HEK293 (cell line): ENCODE measurements around the gene LRRC8D.

Experiments used
- CTCF ChIA-PET: fragments of 350-600 bp; formaldehyde crosslinking; extraction: SDS; loops from one replicate; lab custom pipeline; 2021; ENCODE audit warnings: antibody characterized with exemption; lab: Yijun Ruan, JAX
- POLR2A ChIA-PET: fragments of 300-600 bp; formaldehyde crosslinking; extraction: SDS; loops from one replicate; lab custom pipeline; 2020; ENCODE audit warnings: antibody characterized with exemption, inconsistent platforms; lab: Yijun Ruan, JAX
- H3K27ac ChIP-seq: fragments of 200-500 bp; sonication (Bioruptor generic); 2 replicates; pipeline ENCODE4 v1.5.1; 2014; ENCODE audit warnings: low read depth, low read length, control low read depth, inconsistent platforms; ENCODE audit errors: extremely low read depth
- H3K36me3 ChIP-seq, 2 experiments: fragments of 200-500 bp in 1 of 2; sonication (Bioruptor generic) in 1 of 2; 1 replicate in 1 of 2; 2 replicates in 1 of 2; pipeline ENCODE4 v1.5.1; 2014 to 2017; ENCODE audit warnings: inconsistent platforms in 2 of 2, low read length in 2 of 2; ENCODE audit not compliant: control insufficient read depth in 2 of 2, insufficient read depth in 1 of 2
- H3K4me1 ChIP-seq: fragments of 200-500 bp; sonication (Bioruptor generic); 2 replicates; pipeline ENCODE4 v1.5.1; 2014; ENCODE audit warnings: mild to moderate bottlenecking, low read length, inconsistent platforms; ENCODE audit not compliant: control insufficient read depth, insufficient read depth
- H3K4me3 ChIP-seq: 2 replicates; pipeline ENCODE4 v1.5.1; 2011; ENCODE audit warnings: low read depth, mild to moderate bottlenecking, control low read depth, low read length, moderate library complexity
- H3K9me3 ChIP-seq: fragments of 200-500 bp; sonication (Bioruptor generic); 2 replicates; pipeline ENCODE4 v1.5.1; 2014; ENCODE audit warnings: low read depth, low read length, inconsistent platforms; ENCODE audit not compliant: control insufficient read depth, insufficient read depth
- HOXC10 ChIP-seq: sonication (generic); formaldehyde crosslinking; IDR thresholded peaks from 2 replicates; pipeline ENCODE4 v1.8.1; 2023; ENCODE audit warnings: mild to moderate bottlenecking, missing genetic modification reagents
- INSM2 ChIP-seq: fragments of 450-650 bp; formaldehyde crosslinking; IDR thresholded peaks from 2 replicates; pipeline ENCODE4 v1.5.1; 2016; ENCODE audit warnings: missing biosample characterization, missing genetic modification characterization
- KLF8 ChIP-seq: fragments of 450-650 bp; formaldehyde crosslinking; IDR thresholded peaks from 2 replicates; pipeline ENCODE4 v1.5.1; 2016; ENCODE audit warnings: missing biosample characterization, missing genetic modification characterization
- RBAK ChIP-seq: fragments of 450-650 bp; formaldehyde crosslinking; IDR thresholded peaks from 2 replicates; pipeline ENCODE4 v1.5.1; 2016; ENCODE audit warnings: missing biosample characterization, missing genetic modification characterization
- REST ChIP-seq: fragments of 450-650 bp; formaldehyde crosslinking; IDR thresholded peaks from 2 replicates; pipeline ENCODE4 v1.5.1; 2016; ENCODE audit warnings: missing biosample characterization, missing genetic modification characterization
- SCRT1 ChIP-seq: fragments of 450-650 bp; formaldehyde crosslinking; IDR thresholded peaks from 2 replicates; pipeline ENCODE4 v1.5.1; 2016; ENCODE audit warnings: missing biosample characterization, missing genetic modification characterization, borderline replicate concordance
- SP7 ChIP-seq: fragments of 450-650 bp; formaldehyde crosslinking; IDR thresholded peaks from 2 replicates; pipeline ENCODE4 v1.5.1; 2016; ENCODE audit warnings: missing biosample characterization, missing genetic modification characterization
- YY2 ChIP-seq: fragments of 450-650 bp; formaldehyde crosslinking; IDR thresholded peaks from 2 replicates; pipeline ENCODE4 v1.5.1; 2016; ENCODE audit warnings: missing biosample characterization, missing genetic modification characterization
- ZBTB48 ChIP-seq: fragments of 450-650 bp; formaldehyde crosslinking; IDR thresholded peaks from 2 replicates; pipeline ENCODE4 v1.5.1; 2016; ENCODE audit warnings: missing biosample characterization, missing genetic modification characterization
- ZBTB49 ChIP-seq: fragments of 450-650 bp; formaldehyde crosslinking; IDR thresholded peaks from 2 replicates; pipeline ENCODE4 v1.5.1; 2016; ENCODE audit warnings: missing biosample characterization, missing genetic modification characterization, low read depth
- ZBTB8A ChIP-seq: fragments of 450-650 bp; formaldehyde crosslinking; IDR thresholded peaks from 2 replicates; pipeline ENCODE4 v1.5.1; 2016; ENCODE audit warnings: missing biosample characterization, missing genetic modification characterization
- ZNF24 ChIP-seq: fragments of 450-650 bp; formaldehyde crosslinking; IDR thresholded peaks from 2 replicates; pipeline ENCODE4 v1.5.1; 2016; ENCODE audit warnings: missing biosample characterization, missing genetic modification characterization
- ZNF404 ChIP-seq: fragments of 450-650 bp; formaldehyde crosslinking; IDR thresholded peaks from 2 replicates; pipeline ENCODE4 v1.5.1; 2017; ENCODE audit warnings: missing biosample characterization, missing genetic modification characterization
- ZNF416 ChIP-seq: fragments of 450-650 bp; formaldehyde crosslinking; IDR thresholded peaks from 2 replicates; pipeline ENCODE4 v1.5.1; 2016; ENCODE audit warnings: missing biosample characterization, missing genetic modification characterization
- ZNF473 ChIP-seq: fragments of 450-650 bp; formaldehyde crosslinking; IDR thresholded peaks from 2 replicates; pipeline ENCODE4 v1.5.1; 2017; ENCODE audit warnings: missing biosample characterization, missing genetic modification characterization
- ZNF510 ChIP-seq: fragments of 450-650 bp; formaldehyde crosslinking; IDR thresholded peaks from 2 replicates; pipeline ENCODE4 v1.5.1; 2018; ENCODE audit warnings: mild to moderate bottlenecking, missing genetic modification characterization, missing biosample characterization; ENCODE audit not compliant: insufficient replicate concordance
- ZNF555 ChIP-seq: fragments of 450-650 bp; formaldehyde crosslinking; conservative IDR thresholded peaks from 2 replicates; pipeline ENCODE4 v1.5.1; 2017; ENCODE audit warnings: missing biosample characterization, mild to moderate bottlenecking, missing genetic modification characterization, inconsistent platforms
- ZNF621 ChIP-seq: fragments of 450-650 bp; formaldehyde crosslinking; IDR thresholded peaks from 2 replicates; pipeline ENCODE4 v1.5.1; 2017; ENCODE audit warnings: missing biosample characterization, missing genetic modification characterization
- ZNF639 ChIP-seq: fragments of 450-650 bp; formaldehyde crosslinking; IDR thresholded peaks from 2 replicates; pipeline ENCODE4 v1.5.1; 2016; ENCODE audit warnings: missing biosample characterization, missing genetic modification characterization
- ZNF677 ChIP-seq: fragments of 450-650 bp; IDR thresholded peaks from 2 replicates; pipeline ENCODE4 v1.5.0; 2018; ENCODE audit warnings: missing biosample characterization, mild to moderate bottlenecking, missing genetic modification characterization, moderate library complexity
- ZNF768 ChIP-seq: fragments of 450-650 bp; formaldehyde crosslinking; IDR thresholded peaks from 2 replicates; pipeline ENCODE4 v1.5.1; 2018; ENCODE audit warnings: missing biosample characterization, mild to moderate bottlenecking, missing genetic modification characterization
- ZNF791 ChIP-seq: fragments of 450-650 bp; formaldehyde crosslinking; IDR thresholded peaks from 2 replicates; pipeline ENCODE4 v1.5.1; 2016; ENCODE audit warnings: missing biosample characterization, missing genetic modification characterization
- ZSCAN23 ChIP-seq: fragments of 450-650 bp; formaldehyde crosslinking; IDR thresholded peaks from 2 replicates; pipeline ENCODE4 v1.5.1; 2016; ENCODE audit warnings: missing biosample characterization, missing genetic modification characterization

Gene LRRC8D

GRCh38 chr1:89904219-89904980, 83.6 kb downstream of the LRRC8D start:
- Histone ChIP-seq H3K27ac (no peak overlapping the region), H3K4me3 (no peak overlapping the region), H3K9me3 (no peaks in the 10 kb centered on the region), H3K36me3 (no peaks in the 10 kb centered on the region), H3K4me1 (no peaks in the 10 kb centered on the region; the same call in 1 of the 2 replicates)
- ChIA-PET CTCF (interaction anchor here (0.6 kb wide), 1 partner anchor 77 kb away, joined by 3 read pairs; no protein-coding TSS in a partner anchor), POLR2A (no interaction called here)
- TF ChIP-seq REST (tag by site-specific recombination): no peak
- TF ChIP-seq SP7 (tag by site-specific recombination): no peak
- no peak for TF ChIP-seq KLF8 (tag by site-specific recombination)
- TF ChIP-seq ZBTB8A (tag by site-specific recombination): no peak
- no peak for TF ChIP-seq ZNF621 (tag by site-specific recombination)
- TF ChIP-seq ZNF473 (tag by site-specific recombination): no peak
- no peak for TF ChIP-seq ZNF416 (tag by site-specific recombination)
- no peak for TF ChIP-seq INSM2 (tag by site-specific recombination)
- no peak for TF ChIP-seq HOXC10 (CRISPR knock-in tag)
- no peak for TF ChIP-seq ZNF24
- TF ChIP-seq ZBTB48: no peak
- TF ChIP-seq ZBTB49 (tag by site-specific recombination): no peak
- TF ChIP-seq ZNF404 (tag by site-specific recombination): no peak
- TF ChIP-seq ZNF677: no peak
- no peak for TF ChIP-seq RBAK (tag by site-specific recombination)
- TF ChIP-seq ZNF768 (tag by site-specific recombination): no peak

- no peak overlapping the region for H3K27ac ChIP-seq
- no peaks in the 10 kb centered on the region for H3K36me3 ChIP-seq
- H3K4me3 ChIP-seq: no peak overlapping the region
- POLR2A ChIA-PET: no interaction called here
- H3K9me3 ChIP-seq: no peaks in the 10 kb centered on the region
- CTCF ChIA-PET: interaction anchor here (0.5 to 1.4 kb wide), 2 partner anchors 15 to 1084 kb away, joined by 3 to 11 read pairs; no protein-coding TSS in a partner anchor
- H3K4me1 ChIP-seq: no peaks in the 10 kb centered on the region; the same call in 1 of the 2 replicates
- TF ChIP-seq ZNF791 (tag by site-specific recombination): no peak
- no peak for TF ChIP-seq ZSCAN23 (tag by site-specific recombination)
- no peak for TF ChIP-seq ZNF555
- no peak for TF ChIP-seq YY2 (tag by site-specific recombination)
- TF ChIP-seq ZNF510 (tag by site-specific recombination): no peak
- no peak for TF ChIP-seq ZNF639 (tag by site-specific recombination)
- TF ChIP-seq SCRT1: no peak
These were observed 84.7 kb downstream of the LRRC8D start for GRCh38 chr1:89905395-89906058.
